AG08396 (cell line): ENCODE measurements around the gene ZNF160.
"Not testable (repeated sequence)": the region's sequence is repeated elsewhere in the genome, so short reads cannot be mapped to it uniquely, and the experiment has no call there.

Source experiments
- DNase-seq: peaks from one replicate; pipeline ENCODE4 v3.0.0; 2012; ENCODE audit warnings: low spot score, mixed read lengths

Gene ZNF160

DNA sequence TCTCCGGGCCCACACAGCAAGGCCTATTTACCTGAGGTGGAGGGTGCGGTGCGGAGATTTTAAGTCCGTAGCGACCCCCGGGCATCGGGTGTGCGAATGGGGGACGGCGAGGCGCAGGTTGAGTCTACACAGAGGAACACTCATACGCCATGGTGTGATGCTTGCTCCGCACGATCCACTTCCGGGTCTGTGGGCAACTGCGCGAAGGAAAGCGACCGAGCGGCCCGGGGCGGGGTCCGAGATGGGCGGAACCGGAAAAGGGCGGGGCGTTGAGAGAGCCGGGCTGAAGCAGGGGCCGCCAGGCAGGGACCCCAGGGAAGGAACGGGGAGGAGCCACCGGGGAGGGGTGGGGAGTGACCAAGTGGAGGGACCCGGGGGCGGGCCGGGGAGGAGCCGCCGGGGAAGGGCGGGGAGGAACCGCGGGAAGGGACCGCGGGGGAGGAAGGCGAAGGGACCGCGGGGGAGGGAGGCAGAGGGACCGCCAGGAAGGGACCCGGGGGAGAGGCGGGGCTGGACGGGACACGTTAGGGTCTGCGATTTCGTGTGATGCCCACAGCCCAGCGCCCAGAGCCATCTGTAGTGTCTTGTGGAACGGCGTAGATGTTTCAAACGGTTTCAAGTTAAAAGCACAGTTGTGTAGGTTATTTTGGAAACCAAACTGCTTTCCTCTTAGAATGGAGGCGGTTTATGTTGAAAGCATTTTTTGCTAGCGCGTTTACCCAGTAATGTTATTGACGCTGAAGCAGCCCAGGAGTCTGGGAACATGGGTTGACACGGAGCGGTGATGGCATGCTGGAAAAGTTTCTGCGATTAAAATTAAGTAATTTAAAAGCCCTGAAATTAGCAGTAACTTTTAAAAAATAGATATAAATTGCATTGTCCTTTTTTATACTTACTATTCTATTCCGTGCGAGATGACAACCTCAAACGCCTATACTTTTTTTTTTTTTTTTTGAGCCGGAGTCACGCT, at the start of gene ZNF160:
TSS of gene ZNF160 (minus strand) at position 189 of the 970 bp plus-strand sequence. CDS start 17,146 bp downstream, outside the sequence.
- DNase-seq: peak; percentile 99

DNA sequence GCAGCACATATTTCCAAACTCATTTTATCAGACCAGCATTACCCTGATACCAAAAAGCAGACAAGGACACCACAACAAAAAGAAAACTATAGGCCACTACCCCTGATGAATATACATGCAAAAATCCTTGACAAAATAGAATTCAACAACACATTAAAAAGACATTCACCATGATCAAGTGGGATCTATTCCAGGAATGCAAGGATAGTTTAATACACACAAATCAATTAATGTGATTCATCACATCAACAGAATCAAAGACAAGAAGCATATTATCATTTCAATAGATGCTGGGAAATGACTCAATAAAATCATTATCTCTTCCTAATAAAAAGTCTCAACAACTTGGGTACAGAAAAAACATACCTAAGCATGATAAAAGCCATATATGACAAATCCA, 44.4 kb upstream of the ZNF160 start:
- no peak for DNase-seq

DNA sequence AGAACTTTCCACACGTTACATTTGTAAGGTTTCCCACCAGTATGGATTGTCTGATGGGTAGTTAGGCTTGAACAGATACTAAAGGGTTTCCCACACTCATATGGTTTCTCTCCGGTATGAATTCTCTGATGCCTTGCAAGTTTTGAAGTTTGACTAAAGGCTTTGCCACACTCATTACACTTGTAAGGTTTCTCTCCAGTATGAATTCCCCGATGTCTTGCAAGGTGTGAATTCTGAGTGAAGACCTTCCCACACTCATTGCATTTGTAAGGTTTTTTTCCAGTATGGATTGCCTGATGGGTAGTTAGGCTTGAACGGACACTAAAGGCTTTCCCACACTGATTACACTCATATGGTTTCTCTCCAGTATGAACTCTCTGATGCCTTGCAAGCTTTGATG, 37.1 kb upstream of the ZNF160 start:
- no peak for DNase-seq

DNA sequence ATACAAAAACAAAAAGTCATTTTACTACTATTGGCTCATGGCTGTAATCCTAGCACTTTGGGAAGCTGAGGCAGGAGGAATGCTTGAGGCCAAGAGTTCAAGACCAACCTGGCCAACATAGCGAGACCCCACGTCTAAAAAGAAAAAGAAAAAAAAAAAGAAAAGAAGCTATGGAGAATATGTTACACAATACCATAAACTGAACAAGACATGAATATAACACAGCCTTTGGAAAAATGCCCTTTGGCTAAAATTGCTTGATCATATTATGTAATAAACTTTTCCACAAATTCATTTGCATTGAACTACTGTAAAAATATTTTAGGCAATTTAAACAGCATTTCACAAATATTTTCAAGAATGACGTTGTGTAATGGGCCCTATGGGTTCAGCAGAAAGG, 33.2 kb upstream of the ZNF160 start:
- DNase-seq: no peak

DNA sequence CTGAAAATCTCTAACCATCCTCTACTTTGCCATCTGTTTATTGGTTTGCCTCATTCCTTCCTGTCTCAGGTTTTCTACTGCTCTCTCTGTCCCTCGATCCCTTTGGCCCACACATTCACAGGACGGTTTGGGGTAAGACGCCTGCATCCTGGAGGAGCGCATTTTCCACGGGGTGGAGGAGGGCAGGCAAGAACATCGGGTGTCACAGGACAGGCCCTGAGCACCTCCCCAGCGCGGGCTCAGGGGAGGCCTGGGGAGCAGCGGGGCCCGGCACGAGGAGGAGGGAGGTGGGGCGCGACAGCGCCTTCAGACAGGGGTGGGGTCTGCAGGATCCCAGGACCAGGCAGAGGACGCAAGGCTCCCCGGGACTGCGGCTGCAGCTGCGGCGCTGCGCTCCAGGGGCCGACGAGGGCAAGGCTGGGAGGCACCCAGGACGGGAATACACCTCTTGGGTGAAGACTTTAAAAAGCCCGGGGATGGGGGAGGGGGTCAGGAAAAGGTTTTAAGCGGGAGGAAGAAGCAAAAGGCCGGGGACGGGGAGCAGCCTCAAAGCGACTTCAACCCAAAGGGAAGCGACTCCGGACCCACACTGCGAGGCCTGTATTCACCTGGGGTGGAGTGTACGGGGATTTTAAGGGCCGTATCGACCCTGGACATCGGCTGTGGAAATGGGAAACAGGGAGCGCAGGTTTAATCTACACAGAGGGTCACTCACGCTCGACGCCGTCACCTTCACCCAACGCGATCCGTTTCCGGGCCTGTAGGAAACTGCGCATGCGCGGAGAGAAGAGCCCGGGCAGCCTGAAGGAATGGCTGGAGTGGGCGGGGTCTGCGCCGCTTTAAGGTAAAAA, 29.1 kb upstream of the ZNF160 start, which contains the start of gene ZNF415:
TSS of gene ZNF415 (minus strand) at position 770 of the 851 bp plus-strand sequence. CDS start 10,234 bp downstream, outside the sequence.
- peak; percentile 93 for DNase-seq

DNA sequence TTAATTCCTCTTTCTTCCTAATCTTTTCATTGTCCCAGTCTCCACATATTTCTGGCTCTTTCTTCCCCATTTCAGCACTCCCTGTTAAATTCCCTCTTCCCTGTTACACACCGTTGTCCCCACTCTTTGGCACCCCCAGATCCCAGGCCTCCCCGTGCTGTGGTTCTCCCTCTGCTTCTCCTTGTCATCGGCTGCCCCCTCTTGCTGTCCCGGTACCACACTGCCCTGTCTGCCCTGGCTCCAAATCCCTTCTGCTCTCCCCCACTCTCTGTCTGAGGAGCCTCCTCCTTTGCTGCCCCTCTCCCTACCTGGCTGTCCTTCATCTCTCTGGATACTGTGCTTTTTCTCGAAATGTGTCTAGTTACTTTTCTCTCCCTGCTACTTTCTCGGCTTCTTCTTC, 28.5 kb upstream of the ZNF160 start:
- DNase-seq: no peak

DNA sequence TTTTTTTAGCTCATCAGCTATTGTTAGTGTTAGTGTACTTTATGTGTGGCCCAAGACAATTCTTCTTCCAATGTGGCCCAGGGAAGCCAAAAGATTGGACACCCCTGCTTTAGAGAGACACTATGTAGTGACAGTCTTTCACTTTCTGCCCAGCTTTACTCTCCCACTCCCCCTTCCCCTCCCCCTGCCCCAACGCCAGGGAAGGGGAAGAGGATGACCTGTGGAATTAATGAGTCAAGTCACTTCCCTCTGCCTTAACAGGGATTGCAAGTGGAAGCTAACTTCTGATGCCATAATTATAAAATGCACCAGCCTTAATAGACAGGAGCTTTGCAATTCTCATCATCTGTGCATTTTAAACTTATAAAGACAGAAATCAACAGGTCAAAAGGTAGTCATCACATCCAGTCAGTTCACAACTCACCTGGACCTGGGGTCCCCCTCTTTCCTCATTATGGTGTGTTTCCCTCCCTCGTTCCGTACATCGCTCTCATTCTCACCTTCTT, 27.9 kb upstream of the ZNF160 start:
- no peak for DNase-seq

DNA sequence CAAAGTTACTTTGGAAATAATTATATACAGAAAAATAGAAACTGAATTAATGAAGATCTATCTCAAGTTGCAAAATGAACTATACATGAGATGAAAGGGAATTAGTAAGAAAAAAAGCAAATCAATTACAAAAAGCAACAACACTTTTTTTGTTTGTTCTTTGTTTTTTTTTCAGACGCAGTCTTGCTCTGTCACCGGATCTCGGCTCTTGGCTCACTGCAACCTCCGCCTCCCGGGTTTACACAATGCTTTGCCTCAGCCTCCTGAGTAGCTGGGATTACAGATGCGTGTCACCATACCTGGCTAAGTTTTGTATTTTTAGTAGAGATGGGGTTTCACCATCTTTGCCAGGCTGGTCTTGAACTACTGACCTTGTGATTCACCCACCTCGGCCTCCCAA, 27.3 kb upstream of the ZNF160 start:
- DNase-seq: no peak

DNA sequence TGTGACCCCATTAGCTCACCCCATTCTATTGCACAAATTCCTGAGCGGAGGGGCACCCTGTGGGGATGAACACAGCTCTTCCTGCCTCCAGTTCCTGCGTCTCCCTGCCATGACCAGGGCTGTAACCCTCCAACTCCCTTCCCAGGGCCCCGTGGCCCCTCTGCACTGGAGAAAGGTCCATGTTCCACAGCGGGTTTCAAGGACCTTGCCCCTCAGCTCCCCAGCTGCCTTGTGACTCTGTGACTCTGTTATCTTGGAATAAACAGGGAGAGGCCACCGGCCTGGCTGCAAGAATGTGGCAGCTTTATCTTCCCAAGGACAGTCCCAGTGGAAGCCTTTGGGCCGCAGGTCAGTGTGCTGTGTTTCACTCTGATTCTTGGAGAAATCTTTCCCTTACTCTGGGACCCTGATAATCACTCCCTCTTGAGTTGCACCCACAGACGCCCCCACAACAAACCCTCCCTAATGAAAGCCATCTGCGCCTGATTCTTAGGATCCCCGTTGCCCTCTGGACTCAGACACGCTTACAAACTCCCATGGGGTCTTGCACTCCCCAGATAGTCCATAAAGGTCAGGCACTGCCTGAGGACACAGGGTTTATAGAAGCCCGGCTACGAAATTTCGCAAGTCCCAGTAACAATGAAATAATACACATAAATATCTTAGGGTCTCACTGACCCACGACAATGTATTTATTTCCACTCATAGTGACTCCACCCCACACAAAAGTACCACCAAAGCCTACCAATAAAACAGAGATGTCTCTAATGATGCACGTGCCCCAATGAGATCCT, 23.7 kb upstream of the ZNF160 start:
- not testable (repeated sequence) for DNase-seq

DNA sequence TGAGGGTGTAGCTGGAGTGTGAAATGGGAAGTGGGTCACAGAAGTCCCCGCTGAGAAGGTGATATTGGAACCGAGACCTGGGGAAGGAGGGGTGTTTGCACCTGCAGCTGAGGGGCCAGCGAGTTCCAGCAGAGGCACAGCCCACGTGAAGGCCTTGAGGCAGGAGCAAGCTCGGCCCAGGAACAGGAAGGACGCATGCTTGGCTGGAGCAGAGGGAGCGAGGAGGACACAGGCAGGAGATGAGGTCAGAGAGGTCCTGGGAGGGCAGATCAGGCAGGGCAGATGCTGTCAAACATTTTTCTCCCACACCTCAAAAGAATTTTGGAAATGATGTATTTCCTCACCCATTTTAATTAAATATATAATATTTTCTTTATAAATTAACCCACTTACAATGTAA, 20.2 kb upstream of the ZNF160 start:
- no peak for DNase-seq

DNA sequence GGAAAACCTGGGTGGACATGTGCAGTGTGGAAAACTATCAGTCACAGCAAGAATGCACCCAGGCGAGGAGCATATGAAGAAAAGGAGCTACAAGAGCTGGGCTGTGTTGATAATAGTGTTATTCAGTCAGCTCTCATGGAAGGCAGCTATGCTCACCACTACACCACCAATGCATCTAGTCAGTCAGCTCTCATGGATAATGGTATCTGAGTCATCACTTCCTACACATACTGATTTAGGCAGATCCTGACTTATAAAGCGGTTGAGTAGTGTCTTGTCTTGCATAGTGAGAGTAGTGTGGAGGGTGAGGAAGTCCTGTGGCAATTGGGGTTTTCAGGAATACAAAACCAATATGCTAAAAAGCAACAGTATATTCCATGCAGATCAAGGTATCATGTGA, 9.1 kb upstream of the ZNF160 start:
- DNase-seq: no peak

DNA sequence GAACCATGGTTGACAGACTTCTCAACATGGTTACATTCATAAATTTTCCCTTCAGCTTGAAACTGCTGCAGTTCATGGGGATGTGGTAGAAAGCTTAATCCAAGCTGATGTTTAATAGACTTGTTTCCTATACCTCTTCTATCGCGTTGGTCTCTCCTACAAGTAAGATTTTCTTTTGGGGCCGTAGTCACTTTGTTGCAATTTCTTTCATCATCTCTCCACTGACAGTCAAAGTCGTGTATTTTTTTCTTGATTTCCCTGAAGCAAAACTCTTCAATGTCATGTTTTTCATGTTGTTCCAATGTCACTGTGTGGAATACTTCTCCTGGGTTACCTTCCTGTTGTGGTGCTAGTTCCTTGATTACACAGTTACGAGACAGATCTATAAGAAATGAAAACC, 6.3 kb upstream of the ZNF160 start:
- no peak for DNase-seq

DNA sequence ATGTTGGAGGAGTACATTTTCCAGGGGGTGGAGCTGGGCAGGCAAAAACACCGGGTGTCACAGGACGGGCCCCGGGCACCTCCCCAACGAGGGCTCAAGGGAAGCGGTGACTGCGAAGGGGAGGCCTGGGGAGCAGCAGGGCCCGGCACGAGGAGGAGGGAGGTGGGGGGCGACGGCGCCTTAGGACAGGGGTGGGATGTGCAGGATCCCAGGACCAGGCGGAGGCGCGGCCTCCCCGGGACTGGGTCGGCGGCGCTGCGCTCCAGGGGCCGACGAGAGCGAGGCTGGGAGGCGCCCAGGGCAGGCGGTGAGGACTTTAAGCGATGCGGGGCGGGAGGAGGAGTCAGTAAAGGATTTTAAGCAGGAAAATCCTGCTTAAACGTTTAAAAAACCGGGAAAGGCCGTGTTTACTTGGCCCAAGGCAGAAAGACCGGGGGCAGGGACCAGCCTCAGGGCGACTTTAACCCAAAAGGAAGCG, 427 bp downstream of the ZNF160 start:
- peak; percentile 63 for DNase-seq

DNA sequence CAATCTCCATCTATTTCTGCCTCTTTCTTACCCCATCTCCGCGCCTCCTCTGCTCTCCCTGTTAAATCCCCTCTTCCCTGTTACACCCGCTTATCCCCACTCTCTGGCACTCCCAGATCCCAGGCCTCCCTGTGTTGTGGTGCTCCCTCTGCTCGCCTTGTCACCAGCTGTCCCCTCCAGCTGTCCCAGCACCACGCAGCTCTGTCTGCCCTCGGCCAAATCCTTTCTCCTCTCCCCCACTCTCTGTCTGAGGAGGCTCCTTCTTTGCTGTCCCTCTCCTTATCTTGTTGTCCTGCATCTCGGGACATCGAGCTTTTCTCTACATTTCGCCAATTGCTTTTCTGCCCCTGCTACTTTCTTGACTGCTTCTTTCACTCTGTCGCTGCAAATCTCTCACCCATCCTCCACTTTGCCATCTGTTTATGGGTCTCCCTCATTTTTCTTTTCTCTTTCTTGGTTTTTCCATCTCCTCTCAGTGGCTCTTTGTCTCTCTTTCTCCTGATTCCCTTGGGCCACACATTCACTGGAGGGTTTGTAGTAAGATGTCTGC, 941 bp downstream of the ZNF160 start:
- no peak for DNase-seq

DNA sequence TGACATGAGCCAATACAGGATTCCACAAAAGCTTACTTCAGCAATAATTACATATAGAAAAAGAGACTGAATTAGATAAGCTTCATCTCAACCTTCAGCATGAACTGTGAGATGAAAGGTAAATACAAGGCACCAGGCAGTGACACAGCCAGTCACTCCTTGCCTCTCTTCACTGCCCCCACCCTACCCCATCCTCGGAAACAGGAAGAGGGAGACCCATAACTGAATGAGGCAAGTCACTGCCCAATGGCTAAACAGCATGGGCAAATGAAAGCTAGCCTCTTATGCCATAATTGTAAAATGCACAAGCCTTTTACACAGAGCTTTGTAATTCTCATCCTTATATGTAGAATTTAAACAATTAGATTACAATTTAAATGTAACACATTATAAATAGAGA, 1.7 kb downstream of the ZNF160 start:
- DNase-seq: no peak

DNA sequence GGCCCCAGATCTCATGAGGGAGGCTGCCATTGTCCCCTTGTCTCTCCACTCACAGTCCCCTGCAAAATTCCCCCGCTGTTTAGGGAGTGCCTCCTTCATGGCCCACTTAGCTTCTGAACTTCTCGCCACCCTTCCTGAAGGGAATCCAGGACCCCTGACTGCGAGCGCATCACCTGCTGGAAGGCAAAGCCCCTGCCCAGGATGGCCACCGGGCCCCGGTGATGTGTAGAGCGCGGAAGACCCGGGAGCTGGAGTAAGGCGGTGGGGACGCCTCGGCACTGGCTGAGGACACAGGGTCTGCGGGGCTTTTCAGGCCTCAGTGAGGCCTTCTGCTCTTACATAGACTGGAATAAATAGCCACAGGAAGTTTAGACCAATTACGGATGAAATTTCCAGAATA, 4.7 kb downstream of the ZNF160 start:
- not testable (repeated sequence) for DNase-seq

DNA sequence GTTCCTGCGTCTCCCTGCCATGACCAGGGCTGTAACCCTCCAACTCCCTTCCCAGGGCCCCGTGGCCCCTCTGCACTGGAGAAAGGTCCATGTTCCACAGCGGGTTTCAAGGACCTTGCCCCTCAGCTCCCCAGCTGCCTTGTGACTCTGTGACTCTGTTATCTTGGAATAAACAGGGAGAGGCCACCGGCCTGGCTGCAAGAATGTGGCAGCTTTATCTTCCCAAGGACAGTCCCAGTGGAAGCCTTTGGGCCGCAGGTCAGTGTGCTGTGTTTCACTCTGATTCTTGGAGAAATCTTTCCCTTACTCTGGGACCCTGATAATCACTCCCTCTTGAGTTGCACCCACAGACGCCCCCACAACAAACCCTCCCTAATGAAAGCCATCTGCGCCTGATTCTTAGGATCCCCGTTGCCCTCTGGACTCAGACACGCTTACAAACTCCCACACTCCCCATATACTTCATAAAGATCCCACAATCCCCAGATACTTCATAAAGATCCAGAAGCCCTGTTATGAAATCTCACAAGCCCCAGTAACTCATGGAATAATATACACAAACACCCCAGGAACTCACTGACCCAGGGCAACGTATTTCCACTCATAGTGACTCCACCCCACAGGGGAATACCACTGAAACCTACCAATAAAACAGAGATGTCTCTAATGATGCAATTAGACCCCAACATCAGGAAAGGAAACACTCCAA, 6.1 kb downstream of the ZNF160 start:
- not testable (repeated sequence) for DNase-seq

DNA sequence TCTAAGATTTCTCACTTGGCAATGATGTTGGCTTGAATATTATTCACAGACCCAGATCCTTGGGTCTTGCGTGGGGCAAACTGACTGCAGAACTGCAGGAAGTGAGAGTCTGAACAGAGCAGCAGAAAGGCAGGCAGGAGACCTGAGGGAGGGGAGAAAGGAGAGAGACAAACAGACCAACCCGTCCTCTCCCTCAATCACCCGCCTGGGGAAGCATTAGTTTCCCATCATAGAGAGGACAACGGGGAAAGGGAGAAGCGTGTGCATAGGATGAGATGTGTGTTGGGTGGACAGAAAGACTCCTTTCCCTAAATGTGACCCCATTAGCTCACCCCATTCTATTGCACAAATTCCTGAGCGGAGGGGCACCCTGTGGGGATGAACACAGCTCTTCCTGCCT, 6.6 kb downstream of the ZNF160 start:
- DNase-seq: not testable (repeated sequence)

DNA sequence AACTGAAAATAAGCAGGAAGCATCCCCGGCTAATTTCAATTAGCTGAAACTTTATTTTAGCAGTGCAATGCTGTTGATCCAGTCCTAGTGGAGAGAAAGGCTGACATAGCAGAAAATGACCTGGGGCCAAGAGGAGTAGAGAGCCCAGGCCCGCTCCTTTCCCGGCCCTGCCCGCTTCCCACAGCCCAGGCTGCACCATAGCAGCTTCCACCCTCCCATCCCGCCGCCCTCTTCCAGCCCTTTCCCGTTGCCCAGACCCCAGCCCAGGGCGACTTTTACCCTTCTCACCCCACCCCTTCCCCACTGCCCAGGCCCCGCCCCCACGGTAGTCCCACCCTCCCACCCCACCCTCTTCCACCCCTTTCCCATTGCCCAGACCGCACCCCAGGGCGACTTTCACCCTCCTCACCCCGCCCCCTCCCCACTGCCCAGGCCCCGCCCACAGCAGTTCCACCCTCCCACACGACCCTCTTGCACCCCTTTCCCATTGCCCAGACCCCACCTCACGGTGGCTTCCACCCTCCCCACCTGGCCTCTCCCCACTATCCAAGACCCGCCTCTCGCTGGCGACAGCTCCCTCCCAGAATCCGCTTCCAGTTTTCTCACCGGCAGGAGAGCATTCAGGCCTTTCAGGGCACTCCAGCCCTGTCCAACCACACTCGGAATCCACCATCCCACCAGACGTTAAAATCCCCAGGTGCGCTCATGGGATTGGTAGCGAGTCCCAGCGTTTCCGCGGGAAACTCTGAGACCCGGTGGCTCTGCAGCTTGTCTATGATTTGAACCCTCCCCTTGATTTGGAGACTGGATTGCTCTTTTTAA, 8.3 kb downstream of the ZNF160 start:
- DNase-seq: no peak

DNA sequence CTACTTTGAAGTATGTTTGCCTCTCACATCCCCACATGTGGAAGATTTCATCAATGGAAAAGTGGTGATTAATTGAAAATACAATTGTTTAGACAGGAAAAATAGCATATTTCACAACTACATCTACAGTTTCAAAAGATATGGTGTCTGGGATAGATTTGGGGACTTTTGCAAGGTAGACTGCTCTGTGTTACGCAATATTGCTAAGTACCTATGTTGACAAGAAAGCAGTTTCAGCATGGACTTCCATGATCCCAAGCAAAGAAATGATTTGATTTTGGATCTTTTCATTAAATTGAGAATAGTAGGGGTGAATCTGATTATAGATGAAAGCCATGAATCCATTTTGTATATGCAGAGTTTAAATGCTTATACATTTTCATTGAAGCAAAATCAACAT, 10.5 kb downstream of the ZNF160 start:
- DNase-seq: no peak
